GM12891 (cell line): Measurements from ENCODE around the gene RUNX1.

Source experiments
- PAX5 ChIP-seq: IDR thresholded peaks from 2 replicates; pipeline ENCODE4 v1.6.1; 2011; ENCODE audit warnings: low read length, moderate library complexity, mild to moderate bottlenecking; ENCODE audit not compliant: insufficient read depth, severe bottlenecking
- POLR2A ChIP-seq: IDR thresholded peaks from 2 replicates; pipeline ENCODE4 v1.6.1; 2011; ENCODE audit warnings: low read depth, low read length, control low read depth
- POLR2AphosphoS5 ChIP-seq: IDR thresholded peaks from 2 replicates; pipeline ENCODE4 v1.6.1; 2011; ENCODE audit warnings: low read depth, low read length, control low read depth
- SPI1 ChIP-seq: IDR thresholded peaks from 2 replicates; pipeline ENCODE4 v1.6.1; 2011; ENCODE audit warnings: low read depth, low read length, control low read depth
- TAF1 ChIP-seq: IDR thresholded peaks from 2 replicates; pipeline ENCODE4 v1.6.1; 2011; ENCODE audit warnings: low read depth, low read length, control low read depth

- TF ChIP-seq POLR2AphosphoS5 (no peak), POLR2A (no peak), PAX5 (no peak), TAF1 (no peak), SPI1 (no peak)
Measured at GRCh38 chr21:35072557-35072956, 23.5 kb upstream of the RUNX1 start.
